ENCODE data around the gene GMDS. TPM values are rescaled to one million over a fixed set of nuclear protein-coding genes. Genes with fewer than 3 reads are reported as not detected.

The GMDS gene
- total RNA-seq, 1 donor from 2014 or later = 19.9 TPM

- peak overlapping the region; percentile 76 to 77 for H3K27ac ChIP-seq
- H3K36me3 ChIP-seq = no peaks in the 10 kb centered on the region
- intact Hi-C loops (cut with DNase I) = loop anchor here (10.0 kb wide), 1 partner anchor 107 kb away; no protein-coding TSS in a partner anchor
- peak; percentile 49 to 88 for DNase-seq (ENCODE audit: low spot score in 2 of 2)
- peaks cover 0 to 4% of the 10 kb centered on the region in 2 donors for H3K4me1 ChIP-seq
- no peaks in the 10 kb centered on the region for H3K9me3 ChIP-seq
- no peaks in the 10 kb centered on the region for H3K27me3 ChIP-seq
- H3K4me3 ChIP-seq = no peak overlapping the region
- no peak for TF ChIP-seq CTCF (IDR thresholded peaks at IDR 0.05)
These were observed 327.6 kb downstream of the GMDS start for GRCh38 chr6:1917626-1918371.

GRCh38 chr6:1916334-1917070 is 328.9 kb downstream of the GMDS start:
- no peaks in the 10 kb centered on the region for H3K27me3 ChIP-seq
- H3K36me3 ChIP-seq = no peaks in the 10 kb centered on the region
- no peak overlapping the region for H3K4me3 ChIP-seq
- H3K4me1 ChIP-seq = peaks cover 0 to 8% of the 10 kb centered on the region in 2 donors
- peak overlapping the region; percentile 76 to 77 for H3K27ac ChIP-seq
- no peaks in the 10 kb centered on the region for H3K9me3 ChIP-seq
- DNase-seq (ENCODE audit: low spot score in 2 of 2) = no peak
- no peak for TF ChIP-seq CTCF (IDR thresholded peaks at IDR 0.05)
- intact Hi-C loops (cut with DNase I) = loop anchor here (10.0 kb wide), 1 partner anchor 108 kb away; no protein-coding TSS in a partner anchor

GRCh38 chr6:1915226-1915625 is 330.2 kb downstream of the GMDS start:
- Histone ChIP-seq H3K27me3 (no peaks in the 10 kb centered on the region), H3K27ac (no peak overlapping the region), H3K9me3 (no peaks in the 10 kb centered on the region), H3K4me3 (no peak overlapping the region), H3K36me3 (no peaks in the 10 kb centered on the region), H3K4me1 (peaks cover 0 to 11% of the 10 kb centered on the region in 2 donors)
- no peak for DNase-seq (ENCODE audit: low spot score in 2 of 2)
- TF ChIP-seq CTCF (IDR thresholded peaks at IDR 0.05) = no peak
- intact Hi-C loops (cut with DNase I) = loop anchor here (10.0 kb wide), 1 partner anchor 110 kb away; no protein-coding TSS in a partner anchor

GRCh38 chr6:1913577-1913976 is 331.8 kb downstream of the GMDS start:
- intact Hi-C loops (cut with DNase I) = loop anchor here (10.0 kb wide), 1 partner anchor 111 kb away; no protein-coding TSS in a partner anchor
- no peaks in the 10 kb centered on the region for H3K9me3 ChIP-seq
- H3K4me3 ChIP-seq = no peak overlapping the region
- H3K27ac ChIP-seq = no peak overlapping the region
- H3K36me3 ChIP-seq = no peaks in the 10 kb centered on the region
- peaks cover 0 to 14% of the 10 kb centered on the region in 2 donors for H3K4me1 ChIP-seq
- no peak for TF ChIP-seq CTCF (IDR thresholded peaks at IDR 0.05)
- no peak for DNase-seq (ENCODE audit: low spot score in 2 of 2)
- H3K27me3 ChIP-seq = no peaks in the 10 kb centered on the region

GRCh38 chr6:1912731-1913130 is 332.7 kb downstream of the GMDS start:
- intact Hi-C loops (cut with DNase I) = loop anchor here (10.0 kb wide), 1 partner anchor 112 kb away; no protein-coding TSS in a partner anchor
- TF ChIP-seq CTCF (IDR thresholded peaks at IDR 0.05) = no peak
- Histone ChIP-seq H3K4me1 (peaks cover 0 to 10% of the 10 kb centered on the region in 2 donors), H3K4me3 (no peak overlapping the region), H3K9me3 (no peaks in the 10 kb centered on the region), H3K27me3 (no peaks in the 10 kb centered on the region), H3K27ac (no peak overlapping the region), H3K36me3 (no peaks in the 10 kb centered on the region)
- DNase-seq (ENCODE audit: low spot score in 2 of 2) = no peak
